SK-N-SH (cell line): ENCODE data around the gene TMEM117. TPM values are rescaled to one million over a fixed set of nuclear protein-coding genes. Genes with fewer than 3 reads are reported as not detected.

Source experiments
- CTCF ChIA-PET: fragments of 300-600, 350-600 bp; formaldehyde crosslinking; extraction: SDS; loops from one replicate; lab custom pipeline; 2021; lab: Yijun Ruan, JAX
- POLR2A ChIA-PET: fragments of 350-600 bp; sonication (Branson Sonifier 250); formaldehyde crosslinking; extraction: SDS; loops from one replicate; lab custom pipeline; 2020; ENCODE audit warnings: antibody characterized with exemption, inconsistent platforms; lab: Yijun Ruan, JAX
- DNase-seq: peaks from one replicate; pipeline ENCODE4 v3.0.0; 2012
- H2AFZ ChIP-seq: fragments of 200-600 bp; sonication (generic); 2 replicates; pipeline ENCODE4 v1.8.1; 2016; ENCODE audit warnings: antibody characterized with exemption, mild to moderate bottlenecking, low read depth
- H3F3A ChIP-seq: fragments of 200-600 bp; sonication (generic); replicated peaks from 2 replicates; pipeline ENCODE3; 2016; ENCODE audit warnings: antibody characterized with exemption, mild to moderate bottlenecking; ENCODE audit not compliant: insufficient read depth
- H3K27ac ChIP-seq, 2 experiments: fragments of 200-500 bp in 1 of 2; fragments of 200-600 bp in 1 of 2; sonication (Bioruptor generic) in 1 of 2; sonication (generic), shearing (Covaris generic) in 1 of 2; 2 replicates each; pipeline versions ENCODE4 v1.5.1 to v1.6.1; 2014 to 2016; ENCODE audit warnings: low read depth in 2 of 2, inconsistent platforms in 1 of 2, low read length in 1 of 2, mild to moderate bottlenecking in 1 of 2, mixed read lengths in 1 of 2
- H3K27me3 ChIP-seq: fragments of 200-600 bp; sonication (generic), shearing (Covaris generic); 2 replicates; pipeline ENCODE4 v1.6.1; 2016; ENCODE audit warnings: mixed run types; ENCODE audit not compliant: insufficient read depth
- H3K36me3 ChIP-seq, 2 experiments: fragments of 200-500 bp in 1 of 2; fragments of 200-600 bp in 1 of 2; sonication (Bioruptor generic) in 1 of 2; sonication (generic) in 1 of 2; replicated peaks in 1 of 2; 2 replicates each; pipeline versions ENCODE3 to v1.5.1; 2014 to 2016; ENCODE audit warnings: low read length in 1 of 2, mild to moderate bottlenecking in 1 of 2; ENCODE audit not compliant: insufficient read depth in 2 of 2, control insufficient read depth in 1 of 2
- H3K4me1 ChIP-seq, 2 experiments: fragments of 200-500 bp in 1 of 2; fragments of 200-600 bp in 1 of 2; sonication (Bioruptor generic) in 1 of 2; sonication (generic), shearing (Covaris generic) in 1 of 2; 2 replicates each; pipeline versions ENCODE4 v1.5.1 to v1.6.1; 2014 to 2016; ENCODE audit warnings: low read depth in 1 of 2, low read length in 1 of 2, mixed run types in 1 of 2; ENCODE audit not compliant: insufficient read depth in 2 of 2, control insufficient read depth in 1 of 2
- H3K4me2 ChIP-seq: fragments of 200-600 bp; sonication (generic), shearing (Covaris generic); 2 replicates; pipeline ENCODE4 v1.6.1; 2017; ENCODE audit warnings: mixed run types
- H3K4me3 ChIP-seq, 2 experiments: fragments of 200-500 bp in 1 of 2; fragments of 200-600 bp in 1 of 2; sonication (Bioruptor generic) in 1 of 2; sonication (generic), shearing (Covaris generic) in 1 of 2; 2 replicates each; pipeline versions ENCODE4 v1.5.1 to v1.8.1; 2014 to 2016; ENCODE audit warnings: low read depth in 2 of 2, inconsistent platforms in 1 of 2, low read length in 1 of 2, mild to moderate bottlenecking in 1 of 2, mixed read lengths in 1 of 2, moderate library complexity in 1 of 2
- H3K79me2 ChIP-seq: fragments of 200-600 bp; sonication (generic); 2 replicates; pipeline ENCODE4 v1.8.1; 2017; ENCODE audit warnings: mild to moderate bottlenecking; ENCODE audit not compliant: insufficient read depth
- H3K9ac ChIP-seq: fragments of 200-600 bp; sonication (generic); 2 replicates; pipeline ENCODE4 v1.6.1; 2017; ENCODE audit warnings: mixed run types
- H3K9me2 ChIP-seq: fragments of 200-600 bp; sonication (generic); 2 replicates; pipeline ENCODE4 v1.6.1; 2017; ENCODE audit warnings: mixed run types
- H3K9me3 ChIP-seq: fragments of 200-600 bp; sonication (generic); 2 replicates; pipeline ENCODE4 v1.6.1; 2017; ENCODE audit warnings: mixed run types, mild to moderate bottlenecking, moderate library complexity
- H4K20me1 ChIP-seq: fragments of 200-600 bp; sonication (generic); 2 replicates; pipeline ENCODE4 v1.6.1; 2017; ENCODE audit warnings: mild to moderate bottlenecking, mixed run types; ENCODE audit not compliant: insufficient read depth
- EZH2phosphoT487 ChIP-seq: fragments of 200-600 bp; sonication (generic); IDR thresholded peaks from 2 replicates; pipeline ENCODE4 v1.6.1; 2017; ENCODE audit warnings: low read depth, mixed run types, mild to moderate bottlenecking, antibody characterized with exemption, moderate library complexity, borderline replicate concordance
- FOSL2 ChIP-seq: IDR thresholded peaks from 2 replicates; pipeline ENCODE4 v1.4.0; 2012; ENCODE audit warnings: low read depth, mild to moderate bottlenecking, moderate library complexity, borderline replicate concordance
- GATA2 ChIP-seq: sonication (generic); formaldehyde crosslinking; IDR thresholded peaks from 2 replicates; pipeline ENCODE4 v1.5.0; 2020; ENCODE audit warnings: mild to moderate bottlenecking, missing genetic modification reagents
- JUND ChIP-seq: IDR thresholded peaks from 2 replicates; pipeline ENCODE4 v1.4.0; 2012
- MEF2A ChIP-seq: IDR thresholded peaks from 2 replicates; pipeline ENCODE4 v1.4.0; 2012; ENCODE audit warnings: low read depth, borderline replicate concordance
- PBX3 ChIP-seq: IDR thresholded peaks from 2 replicates; pipeline ENCODE4; 2012
- RAD21 ChIP-seq: IDR thresholded peaks from 2 replicates; pipeline ENCODE4 v1.6.1; 2012; ENCODE audit warnings: mild to moderate bottlenecking, low read length
- REST ChIP-seq: IDR thresholded peaks from 2 replicates; pipeline ENCODE4 v1.6.1; 2012; ENCODE audit warnings: mild to moderate bottlenecking, low read depth, low read length, moderate library complexity
- SMC3 ChIP-seq: IDR thresholded peaks from 2 replicates; pipeline ENCODE4 v1.6.1; 2012; ENCODE audit warnings: low read depth, low read length, improper control_type of control experiment
- TEAD4 ChIP-seq: IDR thresholded peaks from 2 replicates; pipeline ENCODE4 v1.4.0; 2012; ENCODE audit warnings: mild to moderate bottlenecking, borderline replicate concordance; ENCODE audit not compliant: insufficient read depth
- YY1 ChIP-seq: IDR thresholded peaks from 2 replicates; pipeline ENCODE4 v1.4.0; 2012; ENCODE audit warnings: low read depth, mild to moderate bottlenecking
- ZBTB33 ChIP-seq: IDR thresholded peaks from 2 replicates; pipeline ENCODE4 v1.4.0; 2012; ENCODE audit warnings: low read depth, borderline replicate concordance
- WGBS: methylation state at CpG from one replicate; pipeline ENCODE4 v1.1.6; 2017; ENCODE audit warnings: low lambda C conversion rate; 5-methylcytosine and 5-hydroxymethylcytosine counted together
- polyA plus RNA-seq, 3 experiments: library from polyadenylated mRNA; depleted of rRNA; stranded (reverse); fragments of >200 nt; gene quantifications; 2 replicates each; pipeline ENCODE4 v1.2.3, GENCODE V29; 2012

The TMEM117 gene
- polyA plus RNA-seq, 1 of the 3 experiments (the other 2 are of a cell fraction): 0.81 TPM

GRCh38 chr12:44286821-44287505 lies 451.1 kb downstream of the TMEM117 start:
- Histone ChIP-seq H3K27me3 (no peaks in the 10 kb centered on the region), H3K36me3 (no peaks in the 10 kb centered on the region), H3K9me3 (no peaks in the 10 kb centered on the region), H4K20me1 (no peaks in the 10 kb centered on the region), H3K79me2 (no peaks in the 10 kb centered on the region), H3K4me1 (no peaks in the 10 kb centered on the region; a peak in 2 of 4 replicates), H3K4me2 (no peak overlapping the region), H3K9me2 (no peaks in the 10 kb centered on the region), H3K9ac (no peak overlapping the region), H3K4me3 (no peak overlapping the region), H3K27ac (no peak overlapping the region), H2AFZ (no peak overlapping the region), H3F3A (no peaks in the 10 kb centered on the region)
- CTCF ChIA-PET: interaction anchor here (0.6 to 1.8 kb wide), 2 partner anchors 8 to 31 kb away, joined by 3 to 4 read pairs; no protein-coding TSS in a partner anchor
- WGBS: 38% methylated on average over 2 of the region's 2 CpGs
- POLR2A ChIA-PET: no interaction called here
- DNase-seq: no peak
- TF ChIP-seq TEAD4 (no peak), MEF2A (no peak), JUND (no peak), GATA2 (CRISPR knock-in tag) (no peak)

GRCh38 chr12:44287545-44287944 lies 451.7 kb downstream of the TMEM117 start:
- H3K4me2 ChIP-seq: no peak overlapping the region
- no peak overlapping the region for H3K4me3 ChIP-seq
- no peaks in the 10 kb centered on the region for H4K20me1 ChIP-seq
- POLR2A ChIA-PET: no interaction called here
- H3K9me2 ChIP-seq: no peaks in the 10 kb centered on the region
- H3K4me1 ChIP-seq: no peaks in the 10 kb centered on the region; a peak in 2 of 4 replicates
- H3F3A ChIP-seq: no peaks in the 10 kb centered on the region
- no peak for DNase-seq
- no peak overlapping the region for H3K9ac ChIP-seq
- H3K79me2 ChIP-seq: no peaks in the 10 kb centered on the region
- no peaks in the 10 kb centered on the region for H3K9me3 ChIP-seq
- H3K27me3 ChIP-seq: no peaks in the 10 kb centered on the region
- no peak overlapping the region for H3K27ac ChIP-seq
- H2AFZ ChIP-seq: no peak overlapping the region
- TF ChIP-seq GATA2 (CRISPR knock-in tag) (no peak), RAD21 (no peak), YY1 (no peak), SMC3 (no peak), REST (no peak), ZBTB33 (no peak), FOSL2 (no peak), PBX3 (no peak), EZH2phosphoT487 (no peak)
- TF ChIP-seq, all 33 proteins: peak for 0
- no peaks in the 10 kb centered on the region for H3K36me3 ChIP-seq
- CTCF ChIA-PET: interaction anchor here (1.8 kb wide), 1 partner anchor 30 kb away, joined by 4 read pairs; no protein-coding TSS in a partner anchor
